Activated T-cell treated with anti-CD3 and anti-CD28 coated beads for 1 hour (primary cell): Measurements from ENCODE around the gene HMGCR.

ENCODE experiments used
- DNase-seq: peaks from one replicate; pipeline ENCODE4 v3.0.0-alpha.2; 2020; ENCODE audit warnings: low read depth

The HMGCR gene

GRCh38 chr5:75340714-75341478 is 3.9 kb downstream of the HMGCR start:
- DNase-seq, result no peak

DNA sequence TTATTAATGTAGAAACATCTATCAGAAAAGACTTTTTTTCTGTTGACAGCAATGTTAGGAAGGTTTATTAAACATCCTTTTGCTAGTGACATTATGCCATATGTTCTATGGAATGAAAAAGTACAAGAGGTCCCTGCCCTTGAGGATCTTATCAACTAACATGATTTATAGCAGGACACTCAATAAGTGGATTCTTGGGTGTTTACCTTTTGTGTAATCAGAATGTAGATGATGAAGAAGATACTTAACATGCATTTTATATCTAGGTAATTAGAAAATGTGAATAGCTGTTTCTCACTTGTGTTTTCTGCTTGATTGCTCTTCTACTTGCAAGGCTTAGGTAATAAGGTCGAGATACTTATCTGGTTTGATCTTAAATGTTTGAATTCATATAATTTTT is 4.9 kb downstream of the HMGCR start:
- DNase-seq, result no peak

DNA sequence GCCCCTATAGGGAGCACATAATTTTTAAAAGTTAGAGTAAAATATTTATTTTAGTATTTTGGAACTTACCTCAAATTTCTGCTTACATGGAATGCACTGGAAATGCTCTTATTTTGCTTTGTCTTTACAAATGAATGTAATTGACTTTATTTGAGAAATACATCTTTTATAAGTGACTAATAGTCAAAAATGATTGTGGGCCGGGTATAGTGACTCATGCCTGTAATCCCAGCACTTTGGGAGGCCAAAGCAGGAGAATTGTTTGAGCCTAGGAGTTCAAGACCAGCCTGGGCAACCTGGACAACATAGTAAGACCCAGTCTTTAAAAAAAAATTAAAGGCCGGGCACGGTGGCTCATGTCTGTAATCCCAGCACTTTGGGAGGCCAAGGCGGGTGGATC is 5.8 kb downstream of the HMGCR start:
- no peak for DNase-seq

DNA sequence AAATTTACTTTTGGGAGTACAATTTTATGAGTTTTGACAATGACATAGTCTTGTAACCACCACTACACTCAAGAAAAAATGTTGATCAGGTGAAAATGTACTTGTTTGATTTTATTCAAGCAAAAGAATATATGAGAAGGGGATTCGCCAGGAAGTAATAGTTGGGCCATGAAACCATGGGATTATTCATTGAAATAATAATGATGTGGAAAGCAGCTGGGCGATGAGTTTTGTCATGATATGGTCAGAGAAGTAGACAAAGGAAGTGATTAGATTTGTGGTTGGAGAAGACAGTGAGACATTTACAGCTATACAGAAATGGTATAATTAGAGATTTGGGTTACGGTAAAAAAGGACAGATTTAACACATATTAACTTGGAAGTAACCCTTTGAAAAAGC is 11.2 kb downstream of the HMGCR start:
- DNase-seq, result no peak

- no peak for DNase-seq
Observed at GRCh38 chr5:75349663-75350062, 12.6 kb downstream of the HMGCR start.

DNA sequence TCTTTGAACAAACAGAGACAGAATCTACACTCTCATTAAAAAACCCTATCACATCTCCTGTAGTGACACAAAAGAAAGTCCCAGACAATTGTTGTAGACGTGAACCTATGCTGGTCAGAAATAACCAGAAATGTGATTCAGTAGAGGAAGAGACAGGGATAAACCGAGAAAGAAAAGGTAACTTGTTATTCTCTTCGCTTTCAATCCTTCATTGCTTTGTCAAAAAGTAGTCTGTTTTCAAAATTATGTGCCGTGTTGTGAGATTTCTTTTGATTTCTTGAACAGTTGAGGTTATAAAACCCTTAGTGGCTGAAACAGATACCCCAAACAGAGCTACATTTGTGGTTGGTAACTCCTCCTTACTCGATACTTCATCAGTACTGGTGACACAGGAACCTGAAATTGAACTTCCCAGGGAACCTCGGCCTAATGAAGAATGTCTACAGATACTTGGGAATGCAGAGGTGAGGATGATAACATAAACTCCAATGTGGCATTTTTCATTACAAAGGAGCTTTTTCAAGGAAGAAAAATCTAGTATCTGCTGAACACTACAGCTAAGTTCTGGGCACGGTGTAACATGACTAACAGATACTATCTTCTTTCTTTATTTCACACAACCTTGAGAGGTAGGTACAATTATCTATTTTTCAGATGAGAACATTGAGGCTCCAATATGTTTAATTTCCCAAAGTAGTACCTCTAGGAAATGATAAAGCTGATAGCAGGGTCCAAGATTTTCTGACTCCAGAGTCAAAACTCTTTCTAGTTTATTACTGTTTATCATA is 14.3 kb downstream of the HMGCR start:
- DNase-seq, result no peak

GRCh38 chr5:75355236-75355635 is 18.2 kb downstream of the HMGCR start:
- DNase-seq, result no peak

- no peak for DNase-seq
Observed at GRCh38 chr5:75356719-75357118, 19.7 kb downstream of the HMGCR start.

- no peak for DNase-seq
Observed at GRCh38 chr5:75358117-75358516, 21.1 kb downstream of the HMGCR start.

DNA sequence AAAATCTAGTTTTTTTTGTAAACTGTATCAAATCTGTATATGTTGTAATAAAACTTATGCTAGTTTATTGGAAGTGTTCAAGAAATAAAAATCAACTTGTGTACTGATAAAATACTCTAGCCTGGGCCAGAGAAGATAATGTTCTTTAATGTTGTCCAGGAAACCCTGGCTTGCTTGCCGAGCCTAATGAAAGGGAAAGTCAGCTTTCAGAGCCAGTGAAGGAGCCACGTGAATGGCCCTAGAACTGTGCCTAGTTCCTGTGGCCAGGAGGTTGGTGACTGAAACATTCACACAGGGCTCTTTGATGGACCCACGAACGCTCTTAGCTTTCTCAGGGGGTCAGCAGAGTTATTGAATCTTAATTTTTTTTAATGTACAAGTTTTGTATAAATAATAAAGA is 24.3 kb downstream of the HMGCR start:
- no peak for DNase-seq

DNA sequence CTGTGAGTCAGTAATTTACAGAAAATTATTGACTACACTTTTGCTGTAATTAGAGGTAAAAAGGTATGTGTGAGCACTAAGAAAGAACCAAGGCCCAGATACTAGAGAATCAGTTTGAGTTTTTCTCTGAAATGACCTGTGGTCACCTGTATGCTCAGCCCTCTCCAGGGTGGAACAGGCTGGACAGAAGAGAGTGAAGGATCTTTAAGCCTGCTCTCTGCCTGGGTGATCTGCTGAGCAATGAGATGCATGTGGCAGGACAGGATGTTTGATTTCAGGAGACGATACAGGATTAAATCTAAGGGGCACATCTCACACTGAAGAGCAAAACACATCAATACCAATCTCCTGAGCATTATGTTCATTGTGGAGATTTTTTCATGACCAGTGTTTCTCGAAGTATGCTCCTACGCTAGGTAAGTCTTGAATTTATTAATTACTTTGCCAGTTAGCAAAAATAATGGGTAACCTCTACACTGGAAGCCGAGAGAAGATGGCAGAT is 25.5 kb downstream of the HMGCR start:
- DNase-seq, result no peak

GRCh38 chr5:75363111-75363510 is 26.1 kb downstream of the HMGCR start:
- no peak for DNase-seq

- DNase-seq, result no peak
Observed at GRCh38 chr5:75363726-75364495, 26.9 kb downstream of the HMGCR start.

DNA sequence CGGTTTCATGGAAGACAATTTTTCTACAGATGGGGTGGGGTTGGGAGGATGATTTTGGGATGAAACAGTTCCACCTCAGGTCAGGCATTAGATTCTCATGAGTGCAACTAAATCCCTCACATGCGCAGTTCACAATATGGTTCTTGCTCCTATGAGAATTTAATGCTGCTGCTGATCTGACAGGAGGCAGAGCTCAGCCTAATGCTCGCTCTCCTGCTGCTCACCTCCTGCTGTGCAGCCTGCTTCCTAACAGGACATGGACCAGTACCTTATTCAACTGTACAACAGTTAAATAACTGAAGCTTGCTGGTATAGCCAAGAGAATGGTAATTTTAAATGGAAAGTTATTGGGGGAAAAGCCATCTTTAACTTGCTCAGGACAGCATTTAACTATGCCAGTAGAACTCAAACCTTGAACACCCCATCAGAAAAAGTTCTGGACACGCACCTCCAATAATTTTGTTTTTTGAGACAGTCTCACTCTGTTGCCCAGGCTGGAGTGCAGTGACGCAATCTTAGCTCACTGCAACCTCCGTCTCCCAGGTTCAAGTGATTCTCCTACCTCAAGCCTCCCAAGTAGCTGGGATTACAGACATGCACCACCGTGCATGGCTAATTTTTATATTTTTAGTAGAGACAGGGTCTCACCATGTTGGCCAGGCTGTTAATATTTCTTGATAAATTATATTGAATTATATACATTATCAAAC is 27.7 kb downstream of the HMGCR start:
- DNase-seq, result no peak

GRCh38 chr5:75365740-75366139 is 28.7 kb downstream of the HMGCR start:
- DNase-seq, result no peak

- DNase-seq, result no peak
Observed at GRCh38 chr5:75366787-75367186, 29.8 kb downstream of the HMGCR start.

DNA sequence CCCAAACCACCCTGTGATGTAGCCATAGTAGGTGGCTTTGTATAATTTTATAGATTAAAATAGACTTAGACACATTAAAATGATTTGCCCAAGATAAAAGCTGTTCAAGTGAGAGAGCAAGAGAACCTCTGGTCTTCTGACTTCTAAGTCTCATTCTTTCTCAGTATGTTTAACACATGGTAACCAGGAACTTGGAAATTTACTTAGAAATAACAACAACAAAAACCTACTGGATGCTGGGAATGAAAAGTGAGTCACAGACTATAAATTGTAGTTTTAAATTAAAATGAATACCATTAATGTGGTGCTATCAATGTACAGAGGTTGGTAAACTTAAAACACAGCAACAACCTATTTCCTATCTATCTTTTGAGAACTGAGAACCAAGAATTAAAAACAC is 30.4 kb downstream of the HMGCR start:
- no peak for DNase-seq

DNA sequence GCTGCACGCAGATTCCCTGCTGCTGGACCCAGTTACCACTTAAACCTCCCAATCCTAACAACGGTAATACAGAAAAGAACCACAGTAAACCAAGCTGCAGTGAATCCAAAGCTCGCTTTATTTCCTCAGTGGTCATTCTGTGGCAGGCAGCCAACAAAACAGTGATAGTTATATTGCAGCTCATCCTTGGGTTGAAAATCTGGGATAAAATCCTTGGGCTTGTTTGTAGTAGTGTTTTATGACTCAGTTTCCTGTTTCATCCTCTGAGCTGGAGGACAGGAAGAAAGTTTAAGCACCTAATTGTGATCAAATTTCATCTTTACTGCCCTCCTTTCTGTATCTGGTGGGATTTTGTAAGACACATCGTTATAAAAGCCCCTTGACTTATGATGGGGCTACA is 31.4 kb downstream of the HMGCR start:
- no peak for DNase-seq

DNA sequence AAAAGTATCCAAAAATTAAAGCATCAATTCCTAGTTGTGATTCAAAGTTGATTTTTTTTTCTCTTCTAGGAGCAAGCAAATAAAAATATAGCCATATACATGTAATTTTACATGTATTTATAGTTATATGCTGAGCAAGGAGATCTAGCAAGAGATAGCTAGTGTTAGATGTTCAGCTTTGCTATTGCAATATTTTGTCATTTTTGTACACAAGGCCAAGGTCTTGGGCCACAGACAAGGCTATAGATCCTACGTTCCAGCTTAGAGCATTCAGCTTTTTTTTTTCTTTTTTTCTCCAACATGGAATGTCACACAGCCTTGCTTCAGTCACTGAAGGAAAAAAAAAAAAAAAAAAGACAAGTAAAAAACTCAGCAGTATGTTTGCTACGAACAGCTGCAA is 36.8 kb downstream of the HMGCR start:
- no peak for DNase-seq

GRCh38 chr5:75374394-75374814 is 37.4 kb downstream of the HMGCR start:
- no peak for DNase-seq

- DNase-seq, result no peak
Observed at GRCh38 chr5:75375414-75375813, 38.4 kb downstream of the HMGCR start.

- no peak for DNase-seq
Observed at GRCh38 chr5:75380099-75380498, 43.1 kb downstream of the HMGCR start.
